Peyer's patch (tissue), 4 donors: Measurements from ENCODE around the gene HDHD5. TPM values are rescaled to one million over a fixed set of nuclear protein-coding genes. Genes with fewer than 3 reads are reported as not detected.

ENCODE experiments used
- DNase-seq, 3 donors: peaks; one replicate each; pipeline ENCODE4 v3.0.0-alpha.2; 2017 to 2019
- H3K27ac ChIP-seq, 4 donors: fragments of 200-600 bp; sonication (generic); one replicate each; pipeline ENCODE4 v1.5.1; 2016 to 2019
- H3K27me3 ChIP-seq, 2 donors: fragments of 200-600 bp; sonication (generic); one replicate each; pipeline ENCODE4 v1.5.1; 2019
- H3K36me3 ChIP-seq, 3 donors: fragments of 200-600 bp; sonication (generic); one replicate each; pipeline ENCODE4 v1.5.1; 2016 to 2019
- H3K4me1 ChIP-seq, 4 donors: fragments of 200-600 bp; sonication (generic); one replicate each; pipeline ENCODE4 v1.5.1; 2016 to 2019
- H3K4me3 ChIP-seq, 4 donors: fragments of 200-600 bp; sonication (generic); 1 replicate in 3 of 4; 2 replicates in 1 of 4; pipeline ENCODE4 v1.5.1; 2016 to 2019; ENCODE audit warnings: mild to moderate bottlenecking in 1 of 4
- H3K9me3 ChIP-seq, 4 donors: fragments of 200-600 bp; sonication (generic); one replicate each; pipeline ENCODE4 v1.5.1; 2016 to 2019; ENCODE audit warnings: mild to moderate bottlenecking in 1 of 4
- POLR2A ChIP-seq, 2 donors: fragments of 450-650 bp; IDR thresholded peaks; one replicate each; pipeline ENCODE4 v1.5.1; 2017; ENCODE audit warnings: antibody characterized with exemption in 2 of 2, mild to moderate bottlenecking in 2 of 2, moderate library complexity in 2 of 2
- total RNA-seq, 4 donors: library from RNA; depleted of rRNA; stranded (reverse); fragments of >200 nt; gene quantifications; one replicate each; pipeline ENCODE4 v1.1.0, GENCODE V29; 2016
- TF ChIP-seq, protein P1 (sequence below), 6 experiments: fragments of 450-650 bp in 4 of 6; fragments of 200-600 bp in 2 of 6; sonication (generic) in 1 of 6; IDR thresholded peaks; one replicate each; pipeline ENCODE4 v1.5.1; 2017 to 2019; ENCODE audit warnings: antibody characterized with exemption in 6 of 6, mild to moderate bottlenecking in 3 of 6, moderate library complexity in 1 of 6

The HDHD5 gene
- total RNA-seq, 4 donors from 2014 or later = 15.7 to 42.0 (median 31.0) TPM

DNA sequence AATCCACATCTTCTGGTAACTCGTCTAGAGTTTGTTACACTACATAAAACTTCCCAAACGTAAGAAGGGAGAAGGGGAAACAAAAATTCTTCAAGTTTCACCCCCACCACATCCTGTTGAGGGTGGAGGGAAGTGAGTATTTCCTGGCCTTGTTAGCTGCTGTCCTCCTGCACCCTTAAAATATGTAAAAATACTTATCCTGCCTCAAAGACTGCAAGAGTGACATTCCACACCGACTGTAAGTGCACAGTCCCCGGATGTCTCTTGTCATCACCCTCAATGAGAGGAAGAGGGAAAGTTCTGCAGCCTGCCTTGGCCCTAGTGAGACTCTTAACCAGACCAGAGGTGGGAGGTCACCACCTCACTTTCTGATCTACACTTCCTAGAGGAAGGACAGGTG is 41.2 kb downstream of the HDHD5 start:
- no peak for DNase-seq
- Histone ChIP-seq H3K27me3 (peaks cover 0 to 24% of the 10 kb centered on the region in 2 donors), H3K9me3 (no peaks in the 10 kb centered on the region), H3K27ac (no peak overlapping the region), H3K36me3 (no peaks in the 10 kb centered on the region), H3K4me3 (no peak overlapping the region), H3K4me1 (peaks cover 0 to 31% (median 16%) of the 10 kb centered on the region in 4 donors)
- TF ChIP-seq, protein P1, sequence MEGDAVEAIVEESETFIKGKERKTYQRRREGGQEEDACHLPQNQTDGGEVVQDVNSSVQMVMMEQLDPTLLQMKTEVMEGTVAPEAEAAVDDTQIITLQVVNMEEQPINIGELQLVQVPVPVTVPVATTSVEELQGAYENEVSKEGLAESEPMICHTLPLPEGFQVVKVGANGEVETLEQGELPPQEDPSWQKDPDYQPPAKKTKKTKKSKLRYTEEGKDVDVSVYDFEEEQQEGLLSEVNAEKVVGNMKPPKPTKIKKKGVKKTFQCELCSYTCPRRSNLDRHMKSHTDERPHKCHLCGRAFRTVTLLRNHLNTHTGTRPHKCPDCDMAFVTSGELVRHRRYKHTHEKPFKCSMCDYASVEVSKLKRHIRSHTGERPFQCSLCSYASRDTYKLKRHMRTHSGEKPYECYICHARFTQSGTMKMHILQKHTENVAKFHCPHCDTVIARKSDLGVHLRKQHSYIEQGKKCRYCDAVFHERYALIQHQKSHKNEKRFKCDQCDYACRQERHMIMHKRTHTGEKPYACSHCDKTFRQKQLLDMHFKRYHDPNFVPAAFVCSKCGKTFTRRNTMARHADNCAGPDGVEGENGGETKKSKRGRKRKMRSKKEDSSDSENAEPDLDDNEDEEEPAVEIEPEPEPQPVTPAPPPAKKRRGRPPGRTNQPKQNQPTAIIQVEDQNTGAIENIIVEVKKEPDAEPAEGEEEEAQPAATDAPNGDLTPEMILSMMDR (IDR thresholded peaks at IDR 0.05) = no peak
- TF ChIP-seq POLR2A (IDR thresholded peaks at IDR 0.05) = no peak

DNA sequence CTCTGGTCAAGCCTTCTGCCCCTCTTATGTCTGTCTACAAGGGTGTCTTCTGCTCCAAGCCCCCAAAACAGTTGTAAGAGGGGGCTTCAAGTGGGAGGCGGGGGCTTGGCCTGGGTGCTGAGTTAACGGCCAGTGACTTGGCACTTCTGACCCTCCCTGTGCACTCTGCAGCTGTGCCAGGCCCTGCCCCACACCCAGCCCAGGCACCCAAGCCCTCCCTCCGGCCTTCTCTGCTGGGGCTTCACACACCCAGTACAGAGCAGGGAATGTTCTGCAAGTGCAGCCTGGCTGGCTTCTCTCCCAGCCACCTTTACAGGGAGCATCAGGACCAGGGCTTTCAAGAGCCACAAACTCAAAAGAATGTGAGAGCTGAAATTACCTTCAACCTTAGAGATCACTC is 41.7 kb downstream of the HDHD5 start:
- TF ChIP-seq, protein P1 (IDR thresholded peaks at IDR 0.05) = no peak
- TF ChIP-seq POLR2A (IDR thresholded peaks at IDR 0.05) = no peak
- Histone ChIP-seq H3K27me3 (peaks cover 0 to 24% of the 10 kb centered on the region in 2 donors), H3K4me3 (no peak overlapping the region), H3K9me3 (no peaks in the 10 kb centered on the region), H3K4me1 (peaks cover 0 to 31% (median 16%) of the 10 kb centered on the region in 4 donors), H3K27ac (no peak overlapping the region), H3K36me3 (no peaks in the 10 kb centered on the region)
- DNase-seq = peak in 1 of 3 donors; percentile 27

DNA sequence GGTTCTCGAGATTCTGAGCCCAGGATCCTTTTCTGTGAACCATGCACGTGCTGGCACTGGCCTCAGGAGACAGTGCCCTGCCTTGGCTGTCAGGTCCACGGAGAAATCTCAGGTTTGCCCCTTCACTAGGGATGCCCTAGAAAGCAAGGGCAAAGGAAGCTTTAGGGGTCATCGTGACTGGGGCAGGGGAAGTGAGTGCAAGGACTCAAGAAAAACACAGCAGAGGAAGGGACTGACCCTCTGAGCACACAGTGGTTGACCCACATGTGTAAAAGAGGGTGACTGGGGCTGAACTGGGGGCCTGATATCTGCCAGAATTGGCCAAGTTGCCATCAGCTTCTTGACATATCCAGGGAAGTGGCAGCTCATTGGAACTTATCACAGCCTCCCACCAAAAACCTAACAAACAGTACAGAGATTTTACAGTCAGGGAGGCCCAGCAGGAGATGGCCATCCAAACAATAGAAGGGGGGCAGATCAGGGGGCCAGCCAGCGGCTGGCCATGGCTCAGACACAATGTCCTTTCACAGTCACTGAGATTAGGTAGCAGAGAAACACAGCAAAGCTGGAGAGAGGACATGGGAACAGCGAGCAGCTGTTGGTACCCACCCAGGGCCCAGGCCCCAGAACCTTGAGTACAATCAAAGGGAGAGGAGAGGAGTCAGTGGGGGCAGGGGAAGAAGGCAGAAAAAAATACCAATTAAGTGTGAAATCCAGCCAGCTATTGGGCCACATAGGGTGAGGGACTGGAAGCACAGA is 42.3 kb downstream of the HDHD5 start:
- H3K4me3 ChIP-seq = no peak overlapping the region
- DNase-seq = no peak

DNA sequence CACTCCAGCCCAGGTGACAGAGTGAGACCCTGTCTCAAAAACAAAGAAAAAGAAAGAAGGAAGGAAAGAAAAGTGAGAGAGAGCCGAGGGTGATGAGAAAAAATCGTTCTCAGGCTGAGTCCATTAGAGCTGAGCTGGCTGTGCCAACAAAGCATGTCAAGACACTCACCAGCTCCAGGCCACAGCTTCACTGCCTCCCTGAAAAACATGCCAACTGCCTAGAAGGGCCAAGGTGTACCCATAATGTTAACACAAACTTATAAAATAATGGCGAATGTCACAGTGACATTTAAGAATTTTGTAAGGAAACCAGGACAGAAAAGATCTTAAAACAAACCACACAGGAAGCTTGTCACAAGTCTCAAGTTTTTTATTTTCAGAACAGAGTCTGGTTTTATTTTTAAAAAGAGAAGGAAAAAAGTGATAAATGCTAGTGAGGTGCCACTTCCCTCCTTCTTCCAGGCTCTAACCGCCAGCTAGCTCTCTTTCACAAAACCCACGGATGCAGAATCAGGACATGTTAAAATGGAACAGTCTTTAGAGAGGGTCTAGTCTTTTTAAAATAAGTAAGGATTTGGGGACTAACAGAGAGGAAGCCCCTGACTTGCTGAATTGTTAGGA is 43.0 kb downstream of the HDHD5 start:
- DNase-seq = no peak
- no peaks in the 10 kb centered on the region for H3K36me3 ChIP-seq
- no peak overlapping the region for H3K4me3 ChIP-seq
- peaks cover 0 to 10% of the 10 kb centered on the region in 2 donors for H3K27me3 ChIP-seq
- no peak overlapping the region for H3K27ac ChIP-seq
- peaks cover 0 to 24% (median 10%) of the 10 kb centered on the region in 4 donors for H3K4me1 ChIP-seq
- no peaks in the 10 kb centered on the region for H3K9me3 ChIP-seq
- TF ChIP-seq, protein P1 (IDR thresholded peaks at IDR 0.05) = no peak
- no peak for TF ChIP-seq POLR2A (IDR thresholded peaks at IDR 0.05)

More for the DNA sequence above, 42.3 kb downstream of the HDHD5 start:
- TF ChIP-seq, protein P1 (IDR thresholded peaks at IDR 0.05) = no peak
- TF ChIP-seq POLR2A (IDR thresholded peaks at IDR 0.05) = no peak
- Histone ChIP-seq H3K27me3 (peaks cover 0 to 17% of the 10 kb centered on the region in 2 donors), H3K4me1 (peaks cover 0 to 31% (median 16%) of the 10 kb centered on the region in 4 donors), H3K9me3 (no peaks in the 10 kb centered on the region), H3K36me3 (no peaks in the 10 kb centered on the region), H3K27ac (no peak overlapping the region)

DNA sequence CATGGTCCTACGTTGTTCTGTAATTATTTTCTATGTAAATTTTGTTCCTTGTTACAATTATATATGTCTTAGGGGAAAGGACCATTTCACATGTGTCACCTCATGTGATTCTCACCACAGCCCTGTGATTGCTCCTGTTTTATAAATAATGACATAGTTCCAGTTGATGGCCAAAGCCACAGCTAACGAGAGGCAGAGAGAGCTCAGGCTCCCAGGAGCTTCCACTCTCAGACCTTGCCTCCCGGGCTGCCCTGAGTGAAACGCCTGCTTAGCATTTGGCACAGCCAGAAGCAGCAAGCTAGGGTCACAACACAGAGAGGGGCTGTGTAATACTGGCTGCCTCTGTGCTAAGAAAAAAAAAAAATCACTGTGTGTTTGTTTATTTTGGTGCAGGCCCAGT is 43.8 kb downstream of the HDHD5 start:
- H3K9me3 ChIP-seq = no peaks in the 10 kb centered on the region
- H3K27me3 ChIP-seq = peaks cover 0 to 7% of the 10 kb centered on the region in 2 donors
- peak in 1 of 3 donors; percentile 25 for DNase-seq
- no peak overlapping the region for H3K27ac ChIP-seq
- no peaks in the 10 kb centered on the region for H3K36me3 ChIP-seq
- H3K4me3 ChIP-seq = no peak overlapping the region
- TF ChIP-seq POLR2A (IDR thresholded peaks at IDR 0.05) = no peak
- TF ChIP-seq, protein P1 (IDR thresholded peaks at IDR 0.05) = no peak
- peaks cover 0 to 19% (median 7%) of the 10 kb centered on the region in 4 donors for H3K4me1 ChIP-seq
